Measurements from ENCODE around the gene EPB41L4A. TPM values are rescaled to one million over a fixed set of nuclear protein-coding genes. Genes with fewer than 3 reads are reported as not detected.

EPB41L4A gene
- total RNA-seq, 8 experiments from 2014 or later = 0.70 to 17.5 (median 11.1) TPM

GRCh38 chr5:112121258-112121657, 297.8 kb downstream of the EPB41L4A start:
- no peak for ATAC-seq (replicated peaks in 6 of 8)
- peaks cover 5 to 9% of the 10 kb centered on the region in 2 donors for H3K4me1 ChIP-seq (replicated peaks in 1 of 2)
- whole genome bisulfite sequencing, 10 experiments = 40 to 95% (median 77%) methylated on average over 2 to 3 of the region's 3 CpGs
- H3K4me3 ChIP-seq = no peak overlapping the region
- in situ Hi-C loops (cut with MboI; ENCODE audit: low pct_unique_long_range_greater_than_20kb in 2 of 9, low sequenced_read_pairs in 9 of 9, unreplicated experiment in 9 of 9) = no loop called here
- no peak overlapping the region for H3K27ac ChIP-seq

GRCh38 chr5:112119969-112120368, 299.1 kb downstream of the EPB41L4A start:
- in situ Hi-C loops (cut with MboI; ENCODE audit: low pct_unique_long_range_greater_than_20kb in 2 of 9, low sequenced_read_pairs in 9 of 9, unreplicated experiment in 9 of 9) = no loop called here
- H3K4me1 ChIP-seq (replicated peaks in 1 of 2) = peaks cover 0 to 6% of the 10 kb centered on the region in 2 donors
- no peak for ATAC-seq (replicated peaks in 6 of 8)

GRCh38 chr5:112119508-112119907, 299.6 kb downstream of the EPB41L4A start:
- in situ Hi-C loops (cut with MboI; ENCODE audit: low pct_unique_long_range_greater_than_20kb in 2 of 9, low sequenced_read_pairs in 9 of 9, unreplicated experiment in 9 of 9) = no loop called here
- WGBS, 10 experiments = 39 to 93% (median 85%) methylated on average over 1 to 3 of the region's 3 CpGs
- peak in 3 of 8 experiments; percentile 73 to 93 (median 73) for ATAC-seq (replicated peaks in 6 of 8)

More at GRCh38 chr5:112119969-112120368, 299.1 kb downstream of the EPB41L4A start:
- WGBS, 10 experiments = 67 to 100% (median 93%) methylated on average over 1 to 2 of the region's 2 CpGs; no CpG with 5 or more reads in 5 of the 10 experiments
- H3K27ac ChIP-seq = no peak overlapping the region
- no peak overlapping the region for H3K4me3 ChIP-seq

GRCh38 chr5:112117551-112117950, 301.5 kb downstream of the EPB41L4A start:
- Histone ChIP-seq H3K4me3 (no peak overlapping the region), H3K4me1 (replicated peaks in 1 of 2) (peaks cover 0 to 6% of the 10 kb centered on the region in 2 donors), H3K27ac (no peak overlapping the region)
- in situ Hi-C loops (cut with MboI; ENCODE audit: low pct_unique_long_range_greater_than_20kb in 2 of 9, low sequenced_read_pairs in 9 of 9, unreplicated experiment in 9 of 9) = no loop called here
- no peak for ATAC-seq (replicated peaks in 6 of 8)
- WGBS, 10 experiments = 0 to 100% (median 84%) methylated on average over 1 of the region's 1 CpG; no CpG with 5 or more reads in 4 of the 10 experiments

More at GRCh38 chr5:112119508-112119907, 299.6 kb downstream of the EPB41L4A start:
- Histone ChIP-seq H3K4me3 (no peak overlapping the region), H3K4me1 (replicated peaks in 1 of 2) (peaks cover 0 to 6% of the 10 kb centered on the region in 2 donors), H3K27ac (no peak overlapping the region)

- Histone ChIP-seq H3K27ac (no peak overlapping the region), H3K4me1 (replicated peaks in 1 of 2) (peaks cover 0 to 6% of the 10 kb centered on the region in 2 donors), H3K4me3 (no peak overlapping the region)
- ATAC-seq (replicated peaks in 6 of 8) = no peak
- in situ Hi-C loops (cut with MboI; ENCODE audit: low pct_unique_long_range_greater_than_20kb in 2 of 9, low sequenced_read_pairs in 9 of 9, unreplicated experiment in 9 of 9) = no loop called here
Observed at GRCh38 chr5:112116371-112116770, 302.7 kb downstream of the EPB41L4A start.

- ATAC-seq (replicated peaks in 6 of 8) = no peak
- H3K4me1 ChIP-seq (replicated peaks in 1 of 2) = peaks cover 0 to 6% of the 10 kb centered on the region in 2 donors
- in situ Hi-C loops (cut with MboI; ENCODE audit: low pct_unique_long_range_greater_than_20kb in 2 of 9, low sequenced_read_pairs in 9 of 9, unreplicated experiment in 9 of 9) = no loop called here
- 47 to 100% (median 82%) methylated on average over 1 to 2 of the region's 2 CpGs; no CpG with 5 or more reads in 1 of the 10 experiments for WGBS, 10 experiments
- no peak overlapping the region for H3K27ac ChIP-seq
- H3K4me3 ChIP-seq = no peak overlapping the region
Observed at GRCh38 chr5:112113565-112113964, 305.5 kb downstream of the EPB41L4A start.

Measured in motor neuron (in vitro differentiated cells).